ENCODE data around the gene LBX2.

Gene LBX2

GRCh38 chr2:74499267-74499939 lies at the start of gene LBX2:
Gene LBX2, minus strand, starts transcription at chr2:74499603. Its CDS starts 66 bp downstream, at chr2:74499537.
- DNase-seq (ENCODE audit: low read depth, low spot score) = peak; percentile 34

GRCh38 chr2:74548285-74548899 lies 49.0 kb upstream of the LBX2 start:
- DNase-seq (ENCODE audit: low read depth, low spot score) = peak; percentile 47

GRCh38 chr2:74546004-74546403 lies 46.6 kb upstream of the LBX2 start:
- no peak for DNase-seq (ENCODE audit: low read depth, low spot score)

- no peak for DNase-seq (ENCODE audit: low read depth, low spot score)
Observed at GRCh38 chr2:74544634-74545033, 45.2 kb upstream of the LBX2 start.

GRCh38 chr2:74542978-74543377 lies 43.6 kb upstream of the LBX2 start:
- no peak for DNase-seq (ENCODE audit: low read depth, low spot score)

- DNase-seq (ENCODE audit: low read depth, low spot score) = no peak
Observed at GRCh38 chr2:74540291-74540690, 40.9 kb upstream of the LBX2 start.

- no peak for DNase-seq (ENCODE audit: low read depth, low spot score)
Observed at GRCh38 chr2:74538881-74539339, 39.5 kb upstream of the LBX2 start.

GRCh38 chr2:74537140-74537539 lies 37.7 kb upstream of the LBX2 start:
- DNase-seq (ENCODE audit: low read depth, low spot score) = no peak

- DNase-seq (ENCODE audit: low read depth, low spot score) = no peak
Observed at GRCh38 chr2:74536166-74536950, 37.0 kb upstream of the LBX2 start.

GRCh38 chr2:74535440-74535965 lies 36.1 kb upstream of the LBX2 start:
- no peak for DNase-seq (ENCODE audit: low read depth, low spot score)

GRCh38 chr2:74534411-74534810 lies 35.0 kb upstream of the LBX2 start:
- DNase-seq (ENCODE audit: low read depth, low spot score) = no peak

GRCh38 chr2:74533464-74533863 lies 34.1 kb upstream of the LBX2 start:
- DNase-seq (ENCODE audit: low read depth, low spot score) = no peak

GRCh38 chr2:74532222-74532621 lies 32.8 kb upstream of the LBX2 start:
- no peak for DNase-seq (ENCODE audit: low read depth, low spot score)

GRCh38 chr2:74531666-74532065 lies 32.3 kb upstream of the LBX2 start:
- no peak for DNase-seq (ENCODE audit: low read depth, low spot score)

GRCh38 chr2:74530239-74531187 lies 31.1 kb upstream of the LBX2 start:
- peak; percentile 49 for DNase-seq (ENCODE audit: low read depth, low spot score)

- DNase-seq (ENCODE audit: low read depth, low spot score) = peak; percentile 98
Observed at GRCh38 chr2:74529357-74530238, 30.2 kb upstream of the LBX2 start, which contains the start of the genes AUP1 and HTRA2. Gene AUP1, minus strand, starts transcription at chr2:74529706. Its CDS starts 77 bp downstream, at chr2:74529629. Gene HTRA2, plus strand, starts transcription at chr2:74529933. Its CDS starts 74 bp downstream, at chr2:74530007.

GRCh38 chr2:74528600-74529356 lies 29.4 kb upstream of the LBX2 start:
- DNase-seq (ENCODE audit: low read depth, low spot score) = no peak

- DNase-seq (ENCODE audit: low read depth, low spot score) = no peak
Observed at GRCh38 chr2:74527741-74528140, 28.3 kb upstream of the LBX2 start.

GRCh38 chr2:74526649-74527230 lies 27.3 kb upstream of the LBX2 start:
- no peak for DNase-seq (ENCODE audit: low read depth, low spot score)

All from ELF-1 (cell line).